GM12891 (cell line): ENCODE data around the gene VWA1. TPM values are rescaled to one million over a fixed set of nuclear protein-coding genes. Genes with fewer than 3 reads are reported as not detected.

Source experiments
- DNase-seq: peaks from one replicate; pipeline ENCODE4 v3.0.0; 2011; ENCODE audit warnings: low spot score; ENCODE audit not compliant: insufficient read length
- FAIRE-seq: peaks from 2 replicates; lab custom pipeline; 2011; peaks lifted over from hg19 to GRCh38; lab: Jason Lieb, UNC
- PAX5 ChIP-seq: IDR thresholded peaks from 2 replicates; pipeline ENCODE4 v1.6.1; 2011; ENCODE audit warnings: low read length, moderate library complexity, mild to moderate bottlenecking; ENCODE audit not compliant: insufficient read depth, severe bottlenecking
- POLR2A ChIP-seq: IDR thresholded peaks from 2 replicates; pipeline ENCODE4 v1.6.1; 2011; ENCODE audit warnings: low read depth, low read length, control low read depth
- POLR2AphosphoS5 ChIP-seq: IDR thresholded peaks from 2 replicates; pipeline ENCODE4 v1.6.1; 2011; ENCODE audit warnings: low read depth, low read length, control low read depth
- POU2F2 ChIP-seq: IDR thresholded peaks from 2 replicates; pipeline ENCODE4 v1.6.1; 2011; ENCODE audit warnings: low read depth, mild to moderate bottlenecking, control low read depth, low read length, moderate library complexity
- SPI1 ChIP-seq: IDR thresholded peaks from 2 replicates; pipeline ENCODE4 v1.6.1; 2011; ENCODE audit warnings: low read depth, low read length, control low read depth
- TAF1 ChIP-seq: IDR thresholded peaks from 2 replicates; pipeline ENCODE4 v1.6.1; 2011; ENCODE audit warnings: low read depth, low read length, control low read depth
- polyA plus RNA-seq: library from polyadenylated mRNA; unstranded; fragments of >200 nt; gene quantifications from one replicate; pipeline ENCODE4 v1.2.1, GENCODE V29; 2012; ENCODE audit warnings: low read depth, missing spikeins, inconsistent platforms; ENCODE audit not compliant: missing spikeins

Gene VWA1, protein sequence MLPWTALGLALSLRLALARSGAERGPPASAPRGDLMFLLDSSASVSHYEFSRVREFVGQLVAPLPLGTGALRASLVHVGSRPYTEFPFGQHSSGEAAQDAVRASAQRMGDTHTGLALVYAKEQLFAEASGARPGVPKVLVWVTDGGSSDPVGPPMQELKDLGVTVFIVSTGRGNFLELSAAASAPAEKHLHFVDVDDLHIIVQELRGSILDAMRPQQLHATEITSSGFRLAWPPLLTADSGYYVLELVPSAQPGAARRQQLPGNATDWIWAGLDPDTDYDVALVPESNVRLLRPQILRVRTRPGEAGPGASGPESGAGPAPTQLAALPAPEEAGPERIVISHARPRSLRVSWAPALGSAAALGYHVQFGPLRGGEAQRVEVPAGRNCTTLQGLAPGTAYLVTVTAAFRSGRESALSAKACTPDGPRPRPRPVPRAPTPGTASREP
- 0.33 TPM for polyA plus RNA-seq

DNA sequence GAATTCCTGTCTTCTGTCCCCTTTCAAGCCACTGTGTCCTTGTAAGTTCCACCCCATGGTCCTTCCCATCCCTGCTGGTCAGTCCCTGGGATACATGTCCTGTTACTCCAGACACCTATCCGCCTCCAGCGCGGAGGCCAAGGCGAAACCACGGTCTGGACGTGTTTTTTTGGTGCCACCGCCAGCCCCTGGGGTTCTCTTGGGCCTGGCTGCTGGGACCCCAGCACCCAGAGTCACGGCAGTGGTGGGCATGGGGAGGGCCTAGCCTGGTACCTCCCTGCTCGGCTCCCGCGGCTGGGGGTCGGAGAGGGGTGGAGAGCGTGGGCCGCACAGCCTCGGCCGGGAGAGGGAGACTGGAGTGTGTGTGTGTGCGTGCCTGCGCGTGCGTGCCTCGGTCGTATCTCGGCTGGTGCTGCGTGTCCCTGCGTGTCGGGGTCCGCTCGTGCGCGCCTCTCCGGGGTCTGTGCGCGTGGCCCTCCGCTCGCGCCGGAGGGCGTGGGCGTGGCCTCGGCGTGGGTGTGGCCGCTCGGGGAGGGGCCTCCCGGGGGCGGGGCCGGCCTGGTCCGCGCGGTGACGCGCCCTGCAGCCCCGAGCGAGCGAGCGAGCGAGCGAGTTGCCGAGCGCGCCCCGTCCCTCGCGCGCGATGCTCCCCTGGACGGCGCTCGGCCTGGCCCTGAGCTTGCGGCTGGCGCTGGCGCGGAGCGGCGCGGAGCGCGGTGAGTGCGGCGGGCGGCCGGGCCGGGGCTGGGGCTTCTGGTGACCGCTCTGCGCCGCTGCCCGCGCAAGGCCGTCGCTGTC is at the start of gene VWA1:
TSS of gene VWA1 (plus strand) at position 585 of the 798 bp plus-strand sequence. CDS start at position 644, 59 bp downstream.
- peak; percentile 92 for DNase-seq
- peak; percentile 92 for FAIRE-seq
- TF ChIP-seq POU2F2 (no peak), PAX5 (no peak), POLR2A (no peak), POLR2AphosphoS5 (no peak), SPI1 (no peak), TAF1 (no peak)

DNA sequence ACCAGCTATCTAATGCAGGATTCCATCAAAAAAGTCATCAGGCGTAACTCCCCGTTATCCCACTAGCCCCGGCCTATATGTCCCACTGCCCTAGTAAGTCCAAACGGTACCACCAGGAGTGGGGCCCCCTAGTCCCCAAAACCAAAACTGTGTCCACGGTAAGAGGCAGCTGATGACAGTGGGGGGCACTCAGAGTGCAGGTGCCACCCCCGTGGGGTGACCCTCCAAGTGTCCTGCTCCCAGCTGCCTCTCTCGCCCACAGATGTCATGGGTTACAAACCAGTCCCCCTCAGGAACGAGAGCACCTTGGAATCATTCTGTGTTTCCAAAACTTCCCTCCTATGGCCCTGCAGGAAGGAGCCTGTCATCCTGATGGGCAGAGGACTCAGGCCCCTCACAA is 49.6 kb upstream of the VWA1 start:
- FAIRE-seq (no peak), DNase-seq (no peak)
- no peak for TF ChIP-seq PAX5
- TF ChIP-seq SPI1 = no peak
- no peak for TF ChIP-seq TAF1
- TF ChIP-seq POU2F2 = no peak

DNA sequence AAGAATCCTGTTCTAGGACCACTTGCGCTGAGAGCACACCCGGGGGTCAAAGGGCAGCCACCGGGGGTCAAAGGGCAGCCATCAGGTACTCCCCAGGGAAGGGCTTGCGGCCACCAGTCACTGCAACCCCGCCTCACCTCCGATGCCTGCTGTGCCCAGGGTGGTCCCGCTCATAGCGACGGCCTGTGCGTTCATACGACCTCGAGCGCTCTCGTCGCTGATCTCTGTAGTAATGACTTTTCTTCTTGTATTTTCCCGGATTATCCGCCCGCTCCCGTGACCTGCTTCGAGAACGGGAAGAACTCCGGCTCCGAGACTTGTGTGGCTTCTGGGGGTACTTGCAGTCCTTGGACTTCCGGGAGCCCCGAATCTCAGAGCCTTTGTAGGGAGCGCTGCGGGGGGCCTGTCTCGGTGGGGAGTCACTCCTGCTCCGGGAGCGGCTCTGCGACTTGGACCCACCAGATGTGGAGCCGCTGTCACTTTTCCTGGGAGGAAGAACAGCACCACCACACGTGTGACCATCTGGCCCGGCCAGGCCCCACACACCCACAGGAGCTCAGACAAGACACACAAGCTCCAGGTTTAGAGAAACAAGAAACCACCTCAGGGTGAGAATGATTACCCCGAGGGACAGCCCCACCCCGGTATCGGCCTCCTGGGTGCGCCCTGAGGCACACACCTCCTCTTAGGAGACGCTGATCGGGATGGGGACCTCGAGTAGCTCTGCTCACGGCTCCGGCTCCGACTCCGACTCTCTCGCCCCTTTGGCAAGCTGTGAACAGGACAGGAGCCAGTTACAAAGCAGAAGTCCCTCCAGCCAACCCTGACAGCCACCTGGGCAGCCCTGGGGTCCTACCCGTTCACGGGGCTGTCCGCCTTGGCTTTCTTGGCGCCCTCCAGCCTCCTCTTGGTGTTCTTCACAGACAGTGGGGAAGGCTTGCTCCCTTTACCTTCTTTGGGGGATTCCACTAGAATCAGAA is 48.1 kb upstream of the VWA1 start:
- FAIRE-seq = no peak
- TF ChIP-seq POLR2A = peak; percentile 20; the same call in 1 of the 2 replicates
- no peak for TF ChIP-seq TAF1

DNA sequence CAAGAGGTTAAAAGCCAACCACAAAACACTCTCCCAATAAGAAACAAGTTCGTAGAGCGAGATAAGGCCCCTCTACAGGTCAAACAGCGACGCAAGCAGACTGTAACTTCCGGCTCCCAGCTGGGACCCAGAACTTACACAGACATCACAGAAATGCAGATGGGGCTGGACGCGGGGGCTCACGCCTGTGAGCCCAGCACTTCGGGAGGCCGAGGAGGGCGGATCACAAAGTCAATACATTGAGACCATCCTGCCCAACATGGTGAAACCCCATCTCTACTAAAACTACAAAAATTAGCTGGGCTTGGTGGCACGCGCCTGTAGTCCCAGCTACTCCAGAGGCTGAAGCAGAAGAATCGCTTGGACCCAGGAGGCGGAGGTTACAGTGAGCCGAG is 47.4 kb upstream of the VWA1 start:
- no peak for FAIRE-seq
- TF ChIP-seq POLR2A = peak; percentile 4; the same call in 1 of the 2 replicates
- TF ChIP-seq POLR2AphosphoS5 = no peak
- TF ChIP-seq PAX5 = no peak
- TF ChIP-seq SPI1 = no peak
- TF ChIP-seq POU2F2 = no peak
- no peak for TF ChIP-seq TAF1
- no peak for DNase-seq

More for the DNA sequence above, 48.1 kb upstream of the VWA1 start:
- no peak for DNase-seq

DNA sequence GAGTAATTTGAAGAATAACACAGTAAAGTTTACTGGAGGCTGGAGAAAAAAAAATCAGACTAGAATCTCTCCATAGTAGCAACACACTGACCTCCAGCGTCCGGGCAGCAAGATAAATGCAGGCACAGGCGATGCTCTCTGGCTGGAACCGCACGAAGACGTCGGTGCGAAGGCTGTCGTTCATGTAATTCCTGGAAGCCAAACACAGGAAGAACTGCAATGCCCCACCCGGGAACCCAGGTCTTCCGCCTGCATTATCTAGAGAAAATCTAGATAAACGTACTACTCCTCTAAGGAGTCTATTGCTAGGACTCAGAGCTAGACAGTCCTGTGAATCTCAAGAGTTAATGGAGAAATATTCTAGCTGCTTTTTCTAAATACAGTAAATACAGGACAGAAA is 44.8 kb upstream of the VWA1 start:
- FAIRE-seq = no peak
- TF ChIP-seq PAX5 = no peak
- no peak for TF ChIP-seq TAF1
- no peak for TF ChIP-seq POLR2A
- no peak for TF ChIP-seq POLR2AphosphoS5
- no peak for TF ChIP-seq SPI1
- DNase-seq = no peak

DNA sequence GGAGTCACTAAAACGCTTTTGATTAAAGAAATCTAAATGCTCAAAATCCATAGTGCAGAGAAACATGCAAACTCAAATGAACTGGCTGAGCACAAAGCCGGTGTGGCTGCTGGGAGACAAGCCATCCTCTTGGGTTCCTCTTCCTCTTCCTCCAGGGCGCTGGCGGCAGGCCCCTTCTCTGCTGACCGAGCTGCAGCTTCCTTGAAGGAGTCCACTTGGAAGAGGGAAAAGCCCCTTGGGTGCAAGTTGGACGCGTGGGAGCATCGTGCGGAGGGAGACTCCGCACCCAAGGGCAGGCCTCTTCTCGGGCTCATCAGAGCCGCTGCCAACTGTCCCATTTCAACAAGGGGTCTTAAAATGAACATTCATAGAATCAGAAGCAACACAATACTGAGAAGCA is 44.3 kb upstream of the VWA1 start:
- TF ChIP-seq PAX5 (no peak), POLR2AphosphoS5 (no peak), TAF1 (no peak), POU2F2 (no peak), SPI1 (no peak), POLR2A (no peak)
- DNase-seq = no peak
- no peak for FAIRE-seq

DNA sequence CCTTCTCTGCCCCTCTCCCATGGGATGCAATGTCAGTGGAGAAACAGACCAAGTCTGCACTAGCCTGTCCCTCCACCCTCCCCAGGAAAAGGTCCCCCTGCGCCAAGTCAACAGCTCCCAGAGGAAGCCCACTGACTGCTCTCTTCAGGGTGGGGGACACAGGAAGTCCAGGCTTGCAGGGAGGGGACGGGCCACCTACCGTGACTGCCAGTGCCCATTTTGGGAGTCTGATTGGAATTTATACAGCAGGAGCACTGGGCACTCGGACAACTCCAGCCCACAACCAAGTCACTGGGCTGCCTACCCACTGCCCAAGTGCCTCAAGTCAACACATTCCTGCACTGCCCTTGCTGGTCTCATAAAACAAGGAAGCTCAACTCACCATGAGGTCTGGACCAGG is 42.5 kb upstream of the VWA1 start:
- FAIRE-seq (no peak), DNase-seq (no peak)
- TF ChIP-seq SPI1 = no peak
- TF ChIP-seq POLR2AphosphoS5 = 0 out of 2 replicates have a peak, but pooled peaks have one; percentile 23

DNA sequence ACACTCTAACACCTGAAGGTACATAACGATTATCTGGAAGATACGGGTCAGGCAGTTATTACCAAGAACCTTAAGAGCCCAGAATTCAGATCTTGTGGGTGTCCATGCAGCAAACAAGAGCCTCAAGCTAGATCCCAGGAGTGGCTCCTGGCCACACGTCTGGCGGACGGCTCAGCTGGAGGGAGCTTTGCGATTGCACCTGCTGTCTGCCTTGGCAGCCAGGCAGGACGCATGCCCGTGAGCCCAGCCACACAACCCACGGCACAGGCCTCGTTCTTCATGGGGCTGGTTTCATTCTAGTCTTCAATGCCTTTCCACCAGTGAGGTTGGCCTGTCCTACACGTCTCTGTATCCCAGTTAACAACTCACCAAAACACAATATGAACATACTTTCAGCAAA is 42.1 kb upstream of the VWA1 start:
- FAIRE-seq (no peak), DNase-seq (no peak)
- TF ChIP-seq POLR2AphosphoS5 = no peak
- no peak for TF ChIP-seq PAX5
- no peak for TF ChIP-seq TAF1
- no peak for TF ChIP-seq SPI1
- TF ChIP-seq POU2F2 = no peak
- no peak for TF ChIP-seq POLR2A

DNA sequence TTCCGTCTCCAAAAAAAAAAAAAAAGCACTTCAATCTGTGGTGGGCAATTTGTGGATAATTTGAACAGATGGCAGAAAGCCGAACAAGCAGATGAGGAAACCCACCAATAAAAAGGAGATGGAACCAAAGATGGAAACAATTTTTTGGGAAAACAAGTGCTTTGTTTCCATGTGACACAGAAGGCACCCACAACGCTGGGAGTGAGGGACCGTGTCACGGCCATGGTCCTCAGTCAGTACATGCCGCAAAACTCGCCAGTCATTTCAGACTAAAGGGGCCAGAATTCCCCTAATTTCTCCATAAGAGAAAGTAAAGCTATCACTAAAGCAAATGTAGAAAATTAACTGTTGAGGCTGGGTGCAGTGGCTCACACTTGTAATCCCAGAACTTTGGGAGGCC is 41.4 kb upstream of the VWA1 start:
- FAIRE-seq = no peak
- TF ChIP-seq SPI1 (no peak), POLR2AphosphoS5 (no peak), TAF1 (no peak), POLR2A (no peak), POU2F2 (no peak), PAX5 (no peak)

More for the DNA sequence above, 41.4 kb upstream of the VWA1 start:
- no peak for DNase-seq
